GM18502 (cell line): ENCODE data around the gene CPD.
"Not testable (repeated sequence)": the region's sequence is repeated elsewhere in the genome, so short reads cannot be mapped to it uniquely, and the experiment has no call there.

Experiments
- ATAC-seq: cut with Tn5 transposase; IDR thresholded peaks from one replicate; pipeline ENCODE4 v1.9.1; 2021; ENCODE audit warnings: mild to moderate bottlenecking; ENCODE audit not compliant: unreplicated experiment, poor library complexity

Gene CPD

GRCh38 chr17:30378825-30379302 lies at the start of gene CPD:
CPD (plus strand) TSS chr17:30378927; CDS start chr17:30378981, 54 bp downstream.
- ATAC-seq: peak; percentile 88

GRCh38 chr17:30332057-30332542 lies 46.6 kb upstream of the CPD start:
- ATAC-seq: peak; percentile 54

GRCh38 chr17:30333503-30334360 lies 45.0 kb upstream of the CPD start, which contains the start of gene TMIGD1:
TMIGD1 (minus strand) TSS chr17:30334057; CDS start chr17:30332133, 1,924 bp downstream.
- ATAC-seq: no peak

DNA sequence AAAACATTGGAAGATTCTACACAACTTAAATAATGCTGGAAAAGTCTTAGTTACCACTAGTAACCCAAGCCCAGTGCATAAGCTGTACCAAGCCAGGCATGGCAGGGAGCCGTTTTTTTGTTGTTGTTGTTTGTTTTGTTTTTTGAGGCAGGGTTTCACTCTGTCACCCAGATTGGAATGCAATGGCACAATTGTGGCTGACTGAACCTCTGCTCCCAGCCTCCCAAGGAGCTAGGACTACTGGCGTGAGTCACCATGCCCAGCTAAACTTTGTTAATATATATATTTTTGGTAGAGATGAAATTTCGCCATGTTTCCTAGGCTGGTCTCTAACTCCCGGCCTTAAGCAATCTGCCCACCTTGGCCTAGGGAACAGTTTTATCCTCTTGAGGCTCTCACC lies 44.3 kb upstream of the CPD start:
- ATAC-seq: no peak

- ATAC-seq: no peak
Observed at GRCh38 chr17:30336369-30337171, 42.2 kb upstream of the CPD start.

GRCh38 chr17:30337393-30337999 lies 41.2 kb upstream of the CPD start:
- no peak for ATAC-seq

GRCh38 chr17:30339086-30339485 lies 39.6 kb upstream of the CPD start:
- no peak for ATAC-seq

DNA sequence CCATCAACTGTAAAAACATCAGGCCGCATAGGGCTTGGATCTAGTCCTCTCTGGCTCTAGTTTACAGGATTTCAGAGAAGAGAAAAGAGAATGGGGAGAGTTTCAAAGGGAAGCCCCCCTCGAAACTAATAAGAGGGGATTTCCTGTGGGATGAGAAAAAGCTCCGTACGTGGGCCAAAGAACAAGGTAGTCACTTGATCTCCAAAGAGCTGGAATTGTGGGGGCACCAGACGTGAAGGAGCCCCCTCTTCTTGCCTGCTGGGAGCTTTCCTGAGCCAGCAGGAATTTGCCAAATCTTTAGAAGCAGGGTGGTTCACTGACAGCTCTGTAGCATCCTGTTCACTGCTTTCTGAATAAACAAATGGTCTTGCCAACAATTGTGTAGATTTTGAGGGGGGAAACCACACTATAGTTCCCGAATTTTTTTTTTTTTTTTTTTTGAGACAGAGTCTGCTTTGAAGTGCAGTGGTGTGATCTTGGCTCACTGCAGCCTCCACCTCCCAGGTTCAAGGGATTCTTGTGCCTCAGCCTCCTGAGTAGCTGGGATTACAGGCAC lies 37.8 kb upstream of the CPD start:
- no peak for ATAC-seq

DNA sequence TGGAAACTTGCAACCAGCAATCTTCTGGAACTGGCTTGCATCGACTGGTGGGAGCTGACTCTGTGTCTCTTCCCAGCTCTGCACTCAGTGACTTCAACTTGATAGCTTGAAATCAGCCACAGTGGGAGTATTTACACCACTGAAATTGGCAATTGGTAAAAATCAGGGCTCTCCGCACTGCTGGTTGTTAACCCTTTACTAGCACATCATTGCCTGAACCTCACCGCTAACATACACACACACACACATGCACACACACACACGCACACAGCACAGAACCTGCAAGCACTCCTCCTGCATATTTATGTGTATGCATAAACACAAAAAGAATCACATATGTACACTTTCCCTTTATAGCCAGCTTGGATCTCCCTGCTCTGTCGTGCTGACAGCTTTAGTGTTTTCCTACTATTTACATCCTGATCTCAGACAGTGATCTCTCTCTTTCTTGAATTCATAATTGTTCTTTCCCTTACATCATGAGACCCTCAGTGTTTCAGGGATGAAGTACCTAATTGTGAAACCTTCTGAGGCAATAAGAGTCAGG lies 37.0 kb upstream of the CPD start:
- ATAC-seq: no peak

- ATAC-seq: not testable (repeated sequence)
Observed at GRCh38 chr17:30343244-30343643, 35.5 kb upstream of the CPD start.

- ATAC-seq: no peak
Observed at GRCh38 chr17:30343796-30344195, 34.9 kb upstream of the CPD start.

- ATAC-seq: no peak
Observed at GRCh38 chr17:30344283-30345088, 34.2 kb upstream of the CPD start.

- ATAC-seq: no peak
Observed at GRCh38 chr17:30345089-30345433, 33.7 kb upstream of the CPD start.

DNA sequence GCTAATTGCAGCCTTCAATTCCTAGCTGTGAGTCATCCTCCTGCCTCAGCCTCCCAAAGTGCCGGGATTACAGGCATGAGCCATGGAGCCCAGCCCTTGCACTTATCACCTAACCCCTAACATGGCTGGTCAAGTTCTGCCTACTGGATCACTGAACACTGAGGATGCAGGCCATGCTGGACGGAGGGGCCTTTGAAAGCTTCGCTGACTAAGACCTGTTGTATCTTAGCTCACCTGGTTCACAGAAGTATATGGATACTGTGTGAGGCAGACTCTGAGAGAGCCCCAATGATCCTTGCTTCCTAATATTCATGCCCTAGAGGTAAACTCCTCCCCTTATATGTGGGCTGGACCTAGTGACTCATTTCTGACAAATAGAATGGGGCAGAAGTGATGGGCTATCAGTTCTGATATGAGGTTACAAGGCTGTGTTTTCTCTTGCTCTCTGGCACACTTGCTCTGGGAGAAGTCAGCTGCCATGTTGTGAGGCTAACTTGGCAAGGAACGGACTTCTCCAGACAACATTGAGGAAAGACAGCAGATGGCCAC lies 33.1 kb upstream of the CPD start:
- ATAC-seq: no peak

GRCh38 chr17:30346221-30346795 lies 32.4 kb upstream of the CPD start:
- no peak for ATAC-seq

DNA sequence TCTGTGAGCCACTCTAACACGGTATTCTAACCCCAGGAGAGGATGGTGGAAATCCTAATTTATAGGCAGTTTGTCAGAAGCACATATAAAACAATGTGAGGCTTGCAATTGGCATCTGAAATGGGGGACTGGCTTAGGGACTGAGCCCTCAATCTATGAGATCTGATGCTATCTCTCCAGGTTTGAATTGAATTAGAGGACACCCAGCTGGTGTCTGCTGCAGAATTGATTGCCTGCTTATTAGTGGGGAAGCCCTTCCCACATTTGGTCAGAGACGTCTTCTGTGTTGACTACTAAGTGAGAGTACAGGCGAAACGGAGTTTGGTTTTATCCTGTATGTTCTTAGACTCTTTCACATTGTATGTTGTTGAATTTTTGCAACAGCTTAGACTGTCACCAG lies 31.2 kb upstream of the CPD start:
- no peak for ATAC-seq

- no peak for ATAC-seq
Observed at GRCh38 chr17:30349252-30349651, 29.5 kb upstream of the CPD start.

GRCh38 chr17:30351263-30351662 lies 27.5 kb upstream of the CPD start:
- ATAC-seq: not testable (repeated sequence)

- no peak for ATAC-seq
Observed at GRCh38 chr17:30351735-30352134, 27.0 kb upstream of the CPD start.
